LNCAP (cell line): ENCODE data around the gene SORBS1.

Experiments
- TF ChIP-seq, protein P1 (sequence below): fragments of 450-650 bp; IDR thresholded peaks from 2 replicates; pipeline ENCODE4 v1.5.1; 2017; ENCODE audit warnings: mild to moderate bottlenecking

SORBS1 gene

DNA sequence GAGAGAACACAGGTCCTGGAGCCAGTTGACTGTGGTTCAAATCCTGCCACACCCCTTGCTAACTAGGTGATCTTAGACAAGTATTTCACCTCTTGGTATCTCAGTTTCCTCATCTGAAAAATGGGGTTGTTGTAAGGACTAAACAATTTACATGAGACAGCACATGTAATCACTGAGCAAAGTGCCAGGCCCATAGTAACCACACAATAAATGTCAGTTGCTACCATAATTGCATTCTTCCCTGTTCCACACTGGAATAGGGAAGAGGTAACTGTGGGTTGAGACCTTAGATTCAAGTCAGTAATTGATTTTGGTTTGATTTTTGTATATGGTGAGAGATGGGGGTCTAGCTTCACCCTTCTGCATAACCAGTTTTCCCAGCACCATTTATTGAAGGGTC is 179.0 kb downstream of the SORBS1 start:
- TF ChIP-seq, protein P1, sequence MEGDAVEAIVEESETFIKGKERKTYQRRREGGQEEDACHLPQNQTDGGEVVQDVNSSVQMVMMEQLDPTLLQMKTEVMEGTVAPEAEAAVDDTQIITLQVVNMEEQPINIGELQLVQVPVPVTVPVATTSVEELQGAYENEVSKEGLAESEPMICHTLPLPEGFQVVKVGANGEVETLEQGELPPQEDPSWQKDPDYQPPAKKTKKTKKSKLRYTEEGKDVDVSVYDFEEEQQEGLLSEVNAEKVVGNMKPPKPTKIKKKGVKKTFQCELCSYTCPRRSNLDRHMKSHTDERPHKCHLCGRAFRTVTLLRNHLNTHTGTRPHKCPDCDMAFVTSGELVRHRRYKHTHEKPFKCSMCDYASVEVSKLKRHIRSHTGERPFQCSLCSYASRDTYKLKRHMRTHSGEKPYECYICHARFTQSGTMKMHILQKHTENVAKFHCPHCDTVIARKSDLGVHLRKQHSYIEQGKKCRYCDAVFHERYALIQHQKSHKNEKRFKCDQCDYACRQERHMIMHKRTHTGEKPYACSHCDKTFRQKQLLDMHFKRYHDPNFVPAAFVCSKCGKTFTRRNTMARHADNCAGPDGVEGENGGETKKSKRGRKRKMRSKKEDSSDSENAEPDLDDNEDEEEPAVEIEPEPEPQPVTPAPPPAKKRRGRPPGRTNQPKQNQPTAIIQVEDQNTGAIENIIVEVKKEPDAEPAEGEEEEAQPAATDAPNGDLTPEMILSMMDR: no peak

DNA sequence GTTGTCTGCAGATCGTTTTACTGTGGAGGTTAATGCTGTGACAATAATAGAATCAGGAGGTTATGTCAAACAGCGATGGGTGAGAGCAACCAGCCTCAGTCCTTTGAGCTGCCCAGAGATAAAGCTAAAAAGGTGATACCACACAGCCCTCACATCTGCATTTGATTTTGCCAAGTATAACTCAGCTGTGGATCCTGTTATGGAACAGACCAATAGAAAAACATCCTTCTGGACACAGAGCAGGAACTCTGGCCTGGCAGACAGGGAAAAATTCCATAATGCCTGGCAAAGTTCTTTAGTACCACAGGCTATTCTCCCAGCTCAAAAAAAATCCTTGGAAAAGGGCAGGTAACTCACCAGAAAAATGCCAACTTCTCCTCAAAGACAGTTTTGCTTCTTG is 183.2 kb downstream of the SORBS1 start:
- TF ChIP-seq, protein P1: no peak

DNA sequence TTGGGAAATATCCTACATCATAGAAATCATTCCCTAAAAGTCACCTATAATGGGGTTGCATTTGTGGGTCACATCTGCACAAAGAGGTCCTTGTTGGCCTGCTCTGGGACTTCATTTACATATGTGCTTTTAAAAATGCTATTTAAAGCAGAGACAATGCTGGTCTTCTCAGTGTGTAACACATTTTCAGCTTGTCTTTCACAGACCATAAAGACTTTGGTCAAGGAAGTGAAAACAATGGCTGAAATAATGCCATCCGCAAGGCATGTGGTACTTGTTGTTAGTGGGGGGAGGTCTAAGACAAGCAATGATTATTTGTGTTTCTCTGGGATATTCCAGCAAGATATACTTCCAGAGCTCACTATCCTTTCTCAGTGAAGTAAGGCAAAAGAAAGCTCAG is 185.8 kb downstream of the SORBS1 start:
- TF ChIP-seq, protein P1: no peak

DNA sequence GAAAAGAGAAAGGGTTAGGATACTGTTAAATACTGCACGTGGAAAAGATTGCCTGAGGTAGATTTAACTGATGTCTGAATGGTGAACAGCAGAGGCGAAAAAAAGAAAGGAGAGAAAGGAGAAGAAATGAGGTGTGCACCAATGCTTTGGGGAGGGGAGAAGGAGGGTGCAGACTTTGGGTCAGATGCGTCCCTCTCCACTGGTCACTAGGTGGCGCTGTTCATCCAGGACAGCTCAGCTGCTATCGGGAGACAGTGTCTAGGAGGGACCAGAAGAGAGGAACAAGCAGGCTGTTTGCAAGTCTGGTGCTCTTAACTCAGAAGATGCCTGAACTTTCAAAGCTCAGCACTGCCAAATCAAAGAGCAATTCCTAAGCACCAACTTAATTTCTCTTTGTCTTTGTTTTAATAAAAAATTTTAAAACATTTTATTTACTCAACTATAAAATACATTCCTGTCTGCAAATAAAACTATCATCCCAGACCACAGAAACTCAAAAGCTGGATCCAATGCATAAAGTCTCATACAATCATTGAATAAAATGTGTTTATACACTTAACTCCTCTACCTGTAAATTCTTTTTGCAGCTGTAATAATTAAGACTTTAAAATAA is 186.5 kb downstream of the SORBS1 start:
- TF ChIP-seq, protein P1: peak; percentile 89

DNA sequence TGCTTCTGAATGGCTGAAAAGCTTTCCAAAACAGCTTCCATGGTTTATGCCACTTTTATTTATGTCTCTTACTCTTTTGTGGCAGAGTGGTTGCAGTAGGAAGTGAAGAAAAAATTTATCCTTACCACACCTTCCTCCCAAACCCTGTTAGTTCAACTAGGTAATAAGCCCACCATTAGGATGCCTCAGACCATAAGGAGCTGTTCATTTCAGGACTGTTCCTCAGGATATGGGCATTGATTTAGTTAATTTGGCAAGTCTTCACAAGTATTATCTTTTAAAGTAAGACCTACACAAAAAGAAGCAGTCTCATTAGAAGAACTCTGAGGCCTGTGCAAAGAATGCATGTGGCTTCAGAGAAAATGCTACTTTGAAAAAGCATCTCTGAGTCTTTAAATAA is 187.5 kb downstream of the SORBS1 start:
- TF ChIP-seq, protein P1: no peak

DNA sequence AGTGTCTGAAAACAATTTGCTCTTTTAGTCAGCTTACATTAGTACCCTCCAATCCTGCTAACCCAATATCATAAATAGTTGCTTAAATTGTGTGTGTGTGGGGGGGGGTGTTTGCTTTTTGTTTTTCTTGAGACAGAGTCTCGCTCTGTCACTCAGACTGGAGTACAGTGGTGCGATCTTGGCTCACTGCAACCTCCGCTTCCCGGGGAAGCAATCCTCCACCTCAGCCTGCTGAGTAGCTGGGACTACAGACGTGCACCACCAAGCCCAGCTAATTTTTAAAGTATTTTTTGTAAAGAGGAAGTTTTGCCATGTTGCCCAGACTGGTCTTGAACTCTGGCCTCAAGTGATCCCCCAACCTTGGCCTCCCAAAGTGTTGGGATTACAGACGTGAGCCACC is 196.8 kb downstream of the SORBS1 start:
- TF ChIP-seq, protein P1: no peak

DNA sequence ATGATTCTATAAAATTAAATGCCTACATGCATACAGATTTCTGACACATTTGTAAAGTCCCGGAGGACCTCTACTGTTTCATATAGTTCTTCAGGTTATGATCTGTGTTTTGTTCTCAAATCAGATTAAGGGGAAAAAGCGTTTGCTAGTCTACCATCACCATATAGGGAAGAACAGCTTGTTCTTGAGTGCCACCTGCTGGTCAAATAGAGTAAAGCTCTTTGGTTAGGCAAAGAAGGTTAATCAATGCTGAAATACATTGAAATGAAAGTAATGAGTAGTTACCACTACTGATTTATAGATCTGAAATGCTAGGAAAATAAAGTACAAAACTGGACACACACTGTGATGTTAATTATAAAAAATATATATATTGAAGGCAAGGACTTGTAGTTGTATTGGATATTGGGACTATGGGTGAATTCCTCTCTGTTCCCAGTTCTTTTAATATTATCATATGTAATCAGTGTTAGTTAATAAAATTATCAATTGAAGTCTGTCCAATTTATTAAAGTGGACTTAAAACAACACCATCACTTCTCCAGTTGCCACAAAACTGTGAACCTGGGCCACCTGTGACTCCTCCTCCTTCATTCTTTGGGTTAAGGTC is 197.8 kb downstream of the SORBS1 start:
- TF ChIP-seq, protein P1: peak; percentile 90
